A549 (cell line): ENCODE results near the gene COX4I1. TPM values are rescaled to one million over a fixed set of nuclear protein-coding genes. Genes with fewer than 3 reads are reported as not detected.

Experiments
- ATAC-seq, 2 experiments: fragments of 200-7000 bp in 1 of 2; fragments of >200 bp in 1 of 2; cut with Nextera tagmentation in 1 of 2; cut with Tn5 transposase in 1 of 2; 3 replicates each; pipeline versions ENCODE4 v1.8.0 to v1.9.1; 2018 to 2020; ENCODE audit warnings: mild to moderate bottlenecking in 1 of 2, moderate library complexity in 1 of 2
- CTCF ChIA-PET: fragments of 300-600 bp; sonication (Branson Sonifier 250); formaldehyde crosslinking; extraction: SDS; loops from one replicate; lab custom pipeline; 2021; ENCODE audit warnings: antibody characterized with exemption, inconsistent platforms; lab: Yijun Ruan, JAX
- POLR2A ChIA-PET: fragments of 350-600 bp; formaldehyde crosslinking; extraction: SDS; loops from one replicate; lab custom pipeline; 2021; ENCODE audit warnings: antibody characterized with exemption, inconsistent platforms; lab: Yijun Ruan, JAX
- DNase-seq, 2 experiments: peaks; one replicate each; pipeline versions ENCODE4 v3.0.0 to v3.0.0-alpha.2; 2011 to 2016; ENCODE audit warnings: low read depth in 1 of 2, low spot score in 1 of 2
- FAIRE-seq: peaks from 2 replicates; lab custom pipeline; 2011; peaks lifted over from hg19 to GRCh38; lab: Jason Lieb, UNC
- H3K27ac ChIP-seq, 2 experiments: fragments of >200 bp; sonication (Bioruptor Twin); formaldehyde crosslinking; 3 replicates each; pipeline ENCODE4 v1.5.1; 2016 to 2017
- H3K4me1 ChIP-seq: fragments of >200 bp; sonication (Bioruptor Twin); formaldehyde crosslinking; 3 replicates; pipeline ENCODE4 v1.6.1; 2016
- H3K4me2 ChIP-seq: fragments of >200 bp; sonication (Bioruptor Twin); formaldehyde crosslinking; 3 replicates; pipeline ENCODE4 v1.6.1; 2016
- H3K4me3 ChIP-seq: fragments of >200 bp; sonication (Bioruptor Twin); formaldehyde crosslinking; 3 replicates; pipeline ENCODE4 v1.5.1; 2016
- H3K9me3 ChIP-seq: fragments of >200 bp; sonication (Bioruptor Twin); formaldehyde crosslinking; 3 replicates; pipeline ENCODE4 v1.6.1; 2016
- BHLHE40 ChIP-seq: IDR thresholded peaks from 2 replicates; pipeline ENCODE4 v1.6.1; 2012; ENCODE audit warnings: low read depth, low read length, inconsistent platforms
- CBX2 ChIP-seq: fragments of 200-600 bp; sonication (generic); IDR thresholded peaks from 2 replicates; pipeline ENCODE4 v1.6.1; 2016; ENCODE audit warnings: low read depth, mild to moderate bottlenecking, borderline replicate concordance
- CHD2 ChIP-seq: fragments of 150-350 bp; IDR thresholded peaks from 2 replicates; pipeline ENCODE4 v1.6.1; 2014; ENCODE audit warnings: low read length; ENCODE audit not compliant: partially characterized antibody
- EHF ChIP-seq: fragments of 250-450 bp; sonication (Bioruptor Pico); IDR thresholded peaks from 2 replicates; pipeline ENCODE4 v1.5.0; 2020; ENCODE audit warnings: mild to moderate bottlenecking
- ESRRA ChIP-seq: fragments of 150-350 bp; IDR thresholded peaks from 2 replicates; pipeline ENCODE4 v1.6.1; 2014; ENCODE audit warnings: mild to moderate bottlenecking, low read length, borderline replicate concordance
- HDAC2 ChIP-seq: fragments of 200-600 bp; sonication (generic); IDR thresholded peaks from 2 replicates; pipeline ENCODE4 v1.6.1; 2016
- HEYL ChIP-seq: fragments of 250-450 bp; sonication (Bioruptor Pico); IDR thresholded peaks from 2 replicates; pipeline ENCODE4 v1.8.0; 2021; ENCODE audit warnings: mild to moderate bottlenecking, moderate library complexity
- HOXA7 ChIP-seq: fragments of 250-450 bp; sonication (Bioruptor Pico); IDR thresholded peaks from 2 replicates; pipeline ENCODE4 v1.5.0; 2020; ENCODE audit warnings: mild to moderate bottlenecking, moderate library complexity
- HOXB13 ChIP-seq: fragments of 250-450 bp; sonication (Bioruptor Pico); IDR thresholded peaks from 2 replicates; pipeline ENCODE4 v1.5.0; 2020; ENCODE audit warnings: low read depth, mild to moderate bottlenecking, moderate library complexity
- JUN ChIP-seq, 2 experiments: fragments of >200 bp; sonication (Bioruptor Twin); formaldehyde crosslinking; IDR thresholded peaks; 2 replicates in 1 of 2; 3 replicates in 1 of 2; pipeline ENCODE4 v1.6.1; 2016 to 2017
- KDM1A ChIP-seq: fragments of 200-600 bp; sonication (generic); IDR thresholded peaks from 2 replicates; pipeline ENCODE4 v1.6.1; 2016; ENCODE audit warnings: low read depth, mild to moderate bottlenecking
- MAFK ChIP-seq: fragments of 450-650 bp; IDR thresholded peaks from 2 replicates; pipeline ENCODE4 v1.6.1; 2014; ENCODE audit not compliant: partially characterized antibody
- NFE2L2 ChIP-seq: fragments of 150-350 bp; conservative IDR thresholded peaks from 2 replicates; pipeline ENCODE4 v1.6.1; 2014; ENCODE audit warnings: low read length
- NR3C1 ChIP-seq: fragments of >200 bp; sonication (Bioruptor Twin); formaldehyde crosslinking; IDR thresholded peaks from 3 replicates; pipeline ENCODE4 v1.6.1; 2017
- POLR2A ChIP-seq: IDR thresholded peaks from 2 replicates; pipeline ENCODE4 v1.6.1; 2012; ENCODE audit warnings: mild to moderate bottlenecking, low read length
- RARB ChIP-seq: fragments of 250-450 bp; sonication (Bioruptor Pico); IDR thresholded peaks from 2 replicates; pipeline ENCODE4 v1.8.0; 2021; ENCODE audit warnings: mild to moderate bottlenecking, moderate library complexity
- RCOR1 ChIP-seq: fragments of 150-350 bp; IDR thresholded peaks from 2 replicates; pipeline ENCODE4 v1.6.1; 2014; ENCODE audit warnings: antibody characterized with exemption, low read length, low read depth
- SREBF2 ChIP-seq: fragments of 450-650 bp; IDR thresholded peaks from 2 replicates; pipeline ENCODE4 v1.6.1; 2014; ENCODE audit warnings: mild to moderate bottlenecking, moderate library complexity
- TFCP2L1 ChIP-seq: fragments of 250-450 bp; sonication (Bioruptor Pico); IDR thresholded peaks from 2 replicates; pipeline ENCODE4 v1.5.0; 2021; ENCODE audit warnings: mild to moderate bottlenecking
- TP53 ChIP-seq: fragments of 250-450 bp; sonication (Bioruptor Pico); IDR thresholded peaks from 2 replicates; pipeline ENCODE4 v1.5.0; 2021; ENCODE audit warnings: mild to moderate bottlenecking, moderate library complexity
- WGBS: methylation state at CpG from one replicate; pipeline ENCODE4 v1.1.6; 2017; ENCODE audit errors: missing lambda C conversion rate; 5-methylcytosine and 5-hydroxymethylcytosine counted together
- polyA plus RNA-seq, 4 experiments: library from polyadenylated mRNA; depleted of rRNA in 3 of 4; stranded (reverse); fragments of >200 nt; fragmentation: RNase III in 1 of 4; extraction: RNeasy Plus Mini Kit Qiagen cat#74134 plus additional on column Dnase treatment in 1 of 4; gene quantifications; 2 replicates in 3 of 4; 3 replicates in 1 of 4; pipeline ENCODE4 v1.2.3, GENCODE V29; 2011 to 2017
- TF ChIP-seq, protein P1 (sequence below): fragments of >200 bp; sonication (Bioruptor Twin); formaldehyde crosslinking; IDR thresholded peaks from 2 replicates; pipeline ENCODE4 v1.6.1; 2016
- TF ChIP-seq, protein P2 (sequence below): IDR thresholded peaks from 2 replicates; pipeline ENCODE4 v1.6.1; 2012
- TF ChIP-seq, protein P3 (sequence below): IDR thresholded peaks from 2 replicates; pipeline ENCODE4 v1.6.1; 2012; ENCODE audit warnings: low read depth, borderline replicate concordance
- TF ChIP-seq, protein P4 (sequence below): fragments of >200 bp; sonication (Bioruptor Twin); formaldehyde crosslinking; IDR thresholded peaks from 3 replicates; pipeline ENCODE4 v1.5.1; 2016
- TF ChIP-seq, protein P5 (sequence below): fragments of 200-600 bp; sonication (generic); IDR thresholded peaks from 2 replicates; pipeline ENCODE4 v1.6.1; 2016; ENCODE audit warnings: antibody characterized with exemption, mild to moderate bottlenecking, moderate library complexity

The COX4I1 gene
- polyA plus RNA-seq, 2 of the 4 experiments (the other 2 are of a cell fraction): 783 to 929 TPM

DNA sequence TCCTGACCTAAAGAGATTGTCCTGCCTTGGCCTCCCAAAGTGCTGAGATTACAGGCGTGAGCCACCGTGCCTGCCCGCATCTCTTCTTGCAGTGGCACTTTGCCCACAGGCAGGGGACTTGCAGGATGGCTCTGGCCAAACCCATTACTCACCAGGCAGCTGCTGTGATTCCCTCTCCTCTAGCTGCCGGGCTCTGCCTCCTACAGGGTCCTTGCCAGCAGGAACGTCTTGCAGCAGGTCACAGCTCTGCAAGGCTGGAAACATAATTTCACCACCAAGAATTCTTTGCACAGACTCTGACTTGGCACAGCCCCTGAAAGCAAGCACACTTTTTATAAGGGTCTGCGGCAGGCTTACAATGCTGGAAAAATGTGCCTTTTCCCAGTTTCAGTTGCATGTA, 20.3 kb downstream of the COX4I1 start:
- no peaks in the 10 kb centered on the region for H3K4me1 ChIP-seq
- no peak for FAIRE-seq
- ATAC-seq: peak in 1 of 2 experiments; percentile 50; a peak in 3 of 6 replicates
- TF ChIP-seq CHD2 (no peak), HDAC2 (no peak), TFCP2L1 (no peak), EHF (CRISPR knock-in tag) (no peak), NR3C1 (no peak), TP53 (CRISPR knock-in tag) (no peak), MAFK (no peak), RCOR1 (no peak), POLR2A (no peak), HOXA7 (CRISPR knock-in tag) (no peak), CBX2 (no peak), KDM1A (no peak), JUN (IDR thresholded peaks at IDR 0.05) (no peak)
- TF ChIP-seq, protein P1, sequence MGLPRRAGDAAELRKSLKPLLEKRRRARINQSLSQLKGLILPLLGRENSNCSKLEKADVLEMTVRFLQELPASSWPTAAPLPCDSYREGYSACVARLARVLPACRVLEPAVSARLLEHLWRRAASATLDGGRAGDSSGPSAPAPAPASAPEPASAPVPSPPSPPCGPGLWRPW: no peak
- no peak overlapping the region for H3K4me3 ChIP-seq
- POLR2A ChIA-PET: no interaction called here
- 20% methylated on average over 6 of the region's 6 CpGs for whole genome bisulfite sequencing
- 0 out of 3 replicates have a peak, but pooled peaks cover 2% of the 10 kb centered on the region for H3K9me3 ChIP-seq
- no peak overlapping the region for H3K4me2 ChIP-seq
- H3K27ac ChIP-seq: no peak overlapping the region
- peak in 1 of 2 experiments; percentile 17 for DNase-seq
- CTCF ChIA-PET: interaction anchor here (0.6 to 7.7 kb wide), 42 partner anchors 8 to 699 kb away, joined by 3 to 405 read pairs (median 4); no protein-coding TSS in a partner anchor

DNA sequence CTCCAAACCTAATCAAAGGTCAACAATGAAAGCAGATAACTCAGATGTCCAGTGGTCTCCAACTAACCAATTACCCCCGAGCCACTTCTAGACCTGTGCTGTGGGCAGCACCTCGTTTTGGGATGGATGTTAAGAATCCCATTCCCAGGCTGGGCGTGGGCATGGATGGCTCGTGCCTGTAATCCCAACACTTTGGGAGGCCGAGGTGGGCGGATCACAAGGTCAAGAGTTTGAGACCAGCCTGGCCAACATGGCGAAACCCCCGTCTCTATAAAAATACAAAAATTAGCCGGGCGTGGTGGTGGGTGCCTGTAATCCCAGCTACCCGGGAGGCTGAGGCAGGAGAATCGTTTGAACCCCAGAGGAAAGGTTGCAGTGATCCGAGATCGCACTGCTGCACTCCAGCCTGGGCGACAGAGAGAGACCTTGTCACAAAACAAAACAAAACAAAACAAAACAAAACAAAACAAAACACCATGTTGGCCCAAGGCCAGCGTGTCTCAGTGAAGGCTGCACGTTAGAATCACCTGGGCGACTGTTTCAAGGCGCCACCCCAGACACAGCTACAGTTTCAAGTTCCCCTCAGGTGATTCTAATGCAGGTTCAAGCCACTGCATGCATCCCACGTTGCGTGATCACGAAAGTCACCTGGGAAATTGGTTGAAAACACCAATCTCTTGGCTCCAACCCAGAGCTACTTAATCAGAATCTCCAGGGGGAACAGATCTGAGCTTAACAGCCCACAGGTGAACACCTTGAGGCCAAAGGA, 21.3 kb downstream of the COX4I1 start:
- Histone ChIP-seq H3K4me2 (no peak overlapping the region), H3K9me3 (0 out of 3 replicates have a peak, but pooled peaks cover 2% of the 10 kb centered on the region), H3K4me3 (no peak overlapping the region), H3K27ac (no peak overlapping the region), H3K4me1 (no peaks in the 10 kb centered on the region)
- ATAC-seq: peak in 1 of 2 experiments; percentile 4; a peak in 1 of 6 replicates
- ChIA-PET CTCF (interaction anchor here (0.6 to 7.7 kb wide), 78 partner anchors 8 to 1303 kb away, joined by 3 to 405 read pairs (median 5); partner anchors contain the start of gene IRF8), POLR2A (interaction anchor here (1.0 kb wide), 1 partner anchor 195 kb away, joined by 5 read pairs; no protein-coding TSS in a partner anchor)
- TF ChIP-seq BHLHE40 (no peak), JUN (IDR thresholded peaks at IDR 0.05) (no peak), SREBF2 (no peak), ESRRA (no peak), HOXB13 (no peak), RARB (CRISPR knock-in tag) (no peak), HEYL (CRISPR knock-in tag) (no peak), NFE2L2 (no peak), HDAC2 (no peak)
- TF ChIP-seq, protein P2, sequence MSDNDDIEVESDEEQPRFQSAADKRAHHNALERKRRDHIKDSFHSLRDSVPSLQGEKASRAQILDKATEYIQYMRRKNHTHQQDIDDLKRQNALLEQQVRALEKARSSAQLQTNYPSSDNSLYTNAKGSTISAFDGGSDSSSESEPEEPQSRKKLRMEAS: no peak
- TF ChIP-seq, protein P3, sequence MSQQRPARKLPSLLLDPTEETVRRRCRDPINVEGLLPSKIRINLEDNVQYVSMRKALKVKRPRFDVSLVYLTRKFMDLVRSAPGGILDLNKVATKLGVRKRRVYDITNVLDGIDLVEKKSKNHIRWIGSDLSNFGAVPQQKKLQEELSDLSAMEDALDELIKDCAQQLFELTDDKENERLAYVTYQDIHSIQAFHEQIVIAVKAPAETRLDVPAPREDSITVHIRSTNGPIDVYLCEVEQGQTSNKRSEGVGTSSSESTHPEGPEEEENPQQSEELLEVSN: no peak
- TF ChIP-seq, protein P4, sequence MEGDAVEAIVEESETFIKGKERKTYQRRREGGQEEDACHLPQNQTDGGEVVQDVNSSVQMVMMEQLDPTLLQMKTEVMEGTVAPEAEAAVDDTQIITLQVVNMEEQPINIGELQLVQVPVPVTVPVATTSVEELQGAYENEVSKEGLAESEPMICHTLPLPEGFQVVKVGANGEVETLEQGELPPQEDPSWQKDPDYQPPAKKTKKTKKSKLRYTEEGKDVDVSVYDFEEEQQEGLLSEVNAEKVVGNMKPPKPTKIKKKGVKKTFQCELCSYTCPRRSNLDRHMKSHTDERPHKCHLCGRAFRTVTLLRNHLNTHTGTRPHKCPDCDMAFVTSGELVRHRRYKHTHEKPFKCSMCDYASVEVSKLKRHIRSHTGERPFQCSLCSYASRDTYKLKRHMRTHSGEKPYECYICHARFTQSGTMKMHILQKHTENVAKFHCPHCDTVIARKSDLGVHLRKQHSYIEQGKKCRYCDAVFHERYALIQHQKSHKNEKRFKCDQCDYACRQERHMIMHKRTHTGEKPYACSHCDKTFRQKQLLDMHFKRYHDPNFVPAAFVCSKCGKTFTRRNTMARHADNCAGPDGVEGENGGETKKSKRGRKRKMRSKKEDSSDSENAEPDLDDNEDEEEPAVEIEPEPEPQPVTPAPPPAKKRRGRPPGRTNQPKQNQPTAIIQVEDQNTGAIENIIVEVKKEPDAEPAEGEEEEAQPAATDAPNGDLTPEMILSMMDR: no peak
- TF ChIP-seq, protein P5, sequence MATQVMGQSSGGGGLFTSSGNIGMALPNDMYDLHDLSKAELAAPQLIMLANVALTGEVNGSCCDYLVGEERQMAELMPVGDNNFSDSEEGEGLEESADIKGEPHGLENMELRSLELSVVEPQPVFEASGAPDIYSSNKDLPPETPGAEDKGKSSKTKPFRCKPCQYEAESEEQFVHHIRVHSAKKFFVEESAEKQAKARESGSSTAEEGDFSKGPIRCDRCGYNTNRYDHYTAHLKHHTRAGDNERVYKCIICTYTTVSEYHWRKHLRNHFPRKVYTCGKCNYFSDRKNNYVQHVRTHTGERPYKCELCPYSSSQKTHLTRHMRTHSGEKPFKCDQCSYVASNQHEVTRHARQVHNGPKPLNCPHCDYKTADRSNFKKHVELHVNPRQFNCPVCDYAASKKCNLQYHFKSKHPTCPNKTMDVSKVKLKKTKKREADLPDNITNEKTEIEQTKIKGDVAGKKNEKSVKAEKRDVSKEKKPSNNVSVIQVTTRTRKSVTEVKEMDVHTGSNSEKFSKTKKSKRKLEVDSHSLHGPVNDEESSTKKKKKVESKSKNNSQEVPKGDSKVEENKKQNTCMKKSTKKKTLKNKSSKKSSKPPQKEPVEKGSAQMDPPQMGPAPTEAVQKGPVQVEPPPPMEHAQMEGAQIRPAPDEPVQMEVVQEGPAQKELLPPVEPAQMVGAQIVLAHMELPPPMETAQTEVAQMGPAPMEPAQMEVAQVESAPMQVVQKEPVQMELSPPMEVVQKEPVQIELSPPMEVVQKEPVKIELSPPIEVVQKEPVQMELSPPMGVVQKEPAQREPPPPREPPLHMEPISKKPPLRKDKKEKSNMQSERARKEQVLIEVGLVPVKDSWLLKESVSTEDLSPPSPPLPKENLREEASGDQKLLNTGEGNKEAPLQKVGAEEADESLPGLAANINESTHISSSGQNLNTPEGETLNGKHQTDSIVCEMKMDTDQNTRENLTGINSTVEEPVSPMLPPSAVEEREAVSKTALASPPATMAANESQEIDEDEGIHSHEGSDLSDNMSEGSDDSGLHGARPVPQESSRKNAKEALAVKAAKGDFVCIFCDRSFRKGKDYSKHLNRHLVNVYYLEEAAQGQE: no peak
- 25% methylated on average over 22 of the region's 22 CpGs for whole genome bisulfite sequencing
- no peak for DNase-seq
- no peak for FAIRE-seq
